WERI-Rb-1 (cell line): Measurements from ENCODE around the gene KSR2.

Source experiments
- DNase-seq: peaks from one replicate; pipeline ENCODE4 v3.0.0-alpha.2; 2020
- H3K27ac ChIP-seq: fragments of 250-450 bp; sonication (Bioruptor Pico); 2 replicates; pipeline ENCODE4 v1.5.1; 2020; ENCODE audit warnings: mild to moderate bottlenecking, moderate library complexity
- H3K27me3 ChIP-seq: fragments of 250-450 bp; sonication (Bioruptor Pico); 2 replicates; pipeline ENCODE4 v1.5.1; 2021; ENCODE audit warnings: mild to moderate bottlenecking, low read depth, moderate library complexity; ENCODE audit not compliant: insufficient read depth, severe bottlenecking
- H3K36me3 ChIP-seq: fragments of 250-450 bp; sonication (Bioruptor Pico); 2 replicates; pipeline ENCODE4 v1.5.1; 2020; ENCODE audit warnings: mild to moderate bottlenecking, moderate library complexity
- H3K4me3 ChIP-seq: 2 replicates; pipeline ENCODE4 v1.5.1; 2011; ENCODE audit warnings: low read depth, mild to moderate bottlenecking, control low read depth, low read length
- H3K9me3 ChIP-seq: fragments of 250-450 bp; sonication (Bioruptor Pico); 2 replicates; pipeline ENCODE4 v1.5.1; 2021; ENCODE audit warnings: mild to moderate bottlenecking, moderate library complexity; ENCODE audit not compliant: severe bottlenecking
- CTCF ChIP-seq: IDR thresholded peaks from 2 replicates; pipeline ENCODE4 v1.5.1; 2011; ENCODE audit warnings: low read depth, mild to moderate bottlenecking, control low read depth, inconsistent platforms, low read length

The KSR2 gene

GRCh38 chr12:117702741-117703140 is 266.0 kb downstream of the KSR2 start:
- no peaks in the 10 kb centered on the region for H3K27me3 ChIP-seq
- no peaks in the 10 kb centered on the region for H3K36me3 ChIP-seq
- H3K27ac ChIP-seq: no peak overlapping the region
- H3K4me3 ChIP-seq: no peak overlapping the region
- no peaks in the 10 kb centered on the region for H3K9me3 ChIP-seq
- no peak for TF ChIP-seq CTCF
- no peak for DNase-seq

- DNase-seq: no peak
- Histone ChIP-seq H3K27ac (no peak overlapping the region), H3K4me3 (no peak overlapping the region), H3K9me3 (no peaks in the 10 kb centered on the region), H3K36me3 (no peaks in the 10 kb centered on the region), H3K27me3 (no peaks in the 10 kb centered on the region)
- TF ChIP-seq CTCF: no peak
Measured at GRCh38 chr12:117699575-117699974, 269.2 kb downstream of the KSR2 start.

GRCh38 chr12:117699118-117699517 is 269.7 kb downstream of the KSR2 start:
- DNase-seq: no peak
- no peaks in the 10 kb centered on the region for H3K36me3 ChIP-seq
- TF ChIP-seq CTCF: no peak
- no peak overlapping the region for H3K4me3 ChIP-seq
- no peaks in the 10 kb centered on the region for H3K9me3 ChIP-seq
- H3K27me3 ChIP-seq: no peaks in the 10 kb centered on the region
- H3K27ac ChIP-seq: no peak overlapping the region

- no peaks in the 10 kb centered on the region for H3K9me3 ChIP-seq
- no peak for DNase-seq
- H3K4me3 ChIP-seq: no peak overlapping the region
- H3K36me3 ChIP-seq: no peaks in the 10 kb centered on the region
- no peaks in the 10 kb centered on the region for H3K27me3 ChIP-seq
- H3K27ac ChIP-seq: no peak overlapping the region
- no peak for TF ChIP-seq CTCF
Measured at GRCh38 chr12:117695956-117696355, 272.8 kb downstream of the KSR2 start.

- no peak for TF ChIP-seq CTCF
- Histone ChIP-seq H3K27me3 (no peaks in the 10 kb centered on the region), H3K4me3 (no peak overlapping the region), H3K9me3 (no peaks in the 10 kb centered on the region), H3K36me3 (no peaks in the 10 kb centered on the region), H3K27ac (no peak overlapping the region)
- no peak for DNase-seq
Measured at GRCh38 chr12:117692512-117692911, 276.3 kb downstream of the KSR2 start.

GRCh38 chr12:117689857-117690256 is 278.9 kb downstream of the KSR2 start:
- no peak for TF ChIP-seq CTCF
- Histone ChIP-seq H3K4me3 (no peak overlapping the region), H3K9me3 (no peaks in the 10 kb centered on the region), H3K27ac (no peak overlapping the region), H3K36me3 (no peaks in the 10 kb centered on the region), H3K27me3 (no peaks in the 10 kb centered on the region)
- DNase-seq: no peak
